GM12878 (cell line): ENCODE measurements around the gene ETV6. TPM values are rescaled to one million over a fixed set of nuclear protein-coding genes. Genes with fewer than 3 reads are reported as not detected.

Source experiments
- ATAC-seq: fragments of 200-7000 bp; cut with Tn5 transposase; 3 replicates; pipeline ENCODE4 v1.9.1; 2020; ENCODE audit warnings: mild to moderate bottlenecking, moderate library complexity
- BruUV-seq: library from RNA; stranded (reverse); fragments of 400-500 nt; replicated peaks from 2 replicates; lab custom pipeline; 2021; lab: Mats Ljungman, UMichigan
- CTCF ChIA-PET: fragments of 300-600 bp; sonication (Branson Sonifier 250); formaldehyde crosslinking; extraction: SDS; loops from one replicate; lab custom pipeline; 2021; ENCODE audit warnings: inconsistent platforms; lab: Yijun Ruan, JAX
- POLR2A ChIA-PET: fragments of 350-600 bp; formaldehyde crosslinking; extraction: SDS; loops from one replicate; lab custom pipeline; 2021; ENCODE audit warnings: inconsistent platforms; lab: Charles Lee
- RAD21 ChIA-PET: fragments of 300-600 bp; sonication (Branson Sonifier 250); formaldehyde crosslinking; loops from one replicate; lab custom pipeline; 2023; ENCODE audit warnings: antibody characterized with exemption; ENCODE audit not compliant: unreplicated experiment; lab: Charles Lee
- SMC1A ChIA-PET: fragments of 300-600 bp; sonication (Branson Sonifier 250); formaldehyde crosslinking; loops from one replicate; lab custom pipeline; 2023; ENCODE audit not compliant: unreplicated experiment, uncharacterized antibody; lab: Charles Lee
- DNase-seq: peaks from one replicate; pipeline ENCODE4 v3.0.0-alpha.2; 2011; ENCODE audit warnings: low read depth, low spot score
- FAIRE-seq: peaks from 3 replicates; lab custom pipeline; 2011; peaks lifted over from hg19 to GRCh38; lab: Jason Lieb, UNC
- H2AFZ ChIP-seq: 2 replicates; pipeline ENCODE4 v1.6.0; 2011; ENCODE audit warnings: low read depth, low read length, control low read depth; ENCODE audit not compliant: control insufficient read depth
- H3K27ac ChIP-seq: 2 replicates; pipeline ENCODE4 v1.5.1; 2011; ENCODE audit warnings: control low read depth; ENCODE audit not compliant: control insufficient read depth, insufficient read depth
- H3K27me3 ChIP-seq, 2 experiments: replicated peaks in 1 of 2; 2 replicates each; pipeline versions ENCODE4 v1.6.0 to v1.6.1; 2011; ENCODE audit warnings: low read length in 1 of 2; ENCODE audit not compliant: control insufficient read depth in 2 of 2, insufficient read depth in 2 of 2
- H3K36me3 ChIP-seq, 2 experiments: 2 replicates each; pipeline ENCODE4 v1.5.1; 2011; ENCODE audit warnings: low read length in 1 of 2; ENCODE audit not compliant: control insufficient read depth in 2 of 2, insufficient read depth in 2 of 2
- H3K4me1 ChIP-seq: 2 replicates; pipeline ENCODE4 v1.6.1; 2011; ENCODE audit warnings: mild to moderate bottlenecking, low read length, moderate library complexity, mixed read lengths; ENCODE audit not compliant: control insufficient read depth, insufficient read depth
- H3K4me2 ChIP-seq: 2 replicates; pipeline ENCODE4 v1.6.0; 2011; ENCODE audit warnings: control low read depth; ENCODE audit not compliant: control insufficient read depth, insufficient read depth
- H3K4me3 ChIP-seq: fragments of 200-600 bp; sonication (generic); 2 replicates; pipeline ENCODE4 v1.5.1; 2016
- H3K79me2 ChIP-seq: 2 replicates; pipeline ENCODE4 v1.6.0; 2011; ENCODE audit warnings: low read length; ENCODE audit not compliant: control insufficient read depth, insufficient read depth
- H3K9ac ChIP-seq: 2 replicates; pipeline ENCODE4 v1.8.0; 2011; ENCODE audit warnings: low read length, control low read depth, mixed read lengths; ENCODE audit not compliant: control insufficient read depth, insufficient read depth
- H3K9me3 ChIP-seq: replicated peaks from 3 replicates; pipeline ENCODE4 v1.5.1; 2011; ENCODE audit warnings: mild to moderate bottlenecking, low read length; ENCODE audit not compliant: control insufficient read depth, insufficient read depth
- H4K20me1 ChIP-seq: 2 replicates; pipeline ENCODE4 v1.6.0; 2011; ENCODE audit not compliant: control insufficient read depth, insufficient read depth
- BMI1 ChIP-seq: fragments of 450-650 bp; IDR thresholded peaks from 2 replicates; pipeline ENCODE4 v1.6.1; 2016; ENCODE audit warnings: mild to moderate bottlenecking, moderate library complexity, borderline replicate concordance
- DPF2 ChIP-seq: fragments of 450-650 bp; IDR thresholded peaks from 2 replicates; pipeline ENCODE4 v1.6.1; 2017; ENCODE audit warnings: mild to moderate bottlenecking
- EGR1 ChIP-seq, 2 experiments: IDR thresholded peaks; 1 replicate in 1 of 2; 2 replicates in 1 of 2; pipeline ENCODE4 v1.6.1; 2011 to 2012; ENCODE audit warnings: low read depth in 2 of 2, low read length in 2 of 2, borderline replicate concordance in 1 of 2, mild to moderate bottlenecking in 1 of 2, moderate library complexity in 1 of 2
- EP300 ChIP-seq, 2 experiments: fragments of 150-350 bp in 1 of 2; IDR thresholded peaks; 2 replicates each; pipeline ENCODE4 v1.6.1; 2011 to 2012; ENCODE audit warnings: low read depth in 2 of 2, low read length in 2 of 2, borderline replicate concordance in 1 of 2, improper control_type of control experiment in 1 of 2, inconsistent platforms in 1 of 2; ENCODE audit not compliant: control insufficient read depth in 1 of 2
- EZH2 ChIP-seq: IDR thresholded peaks from 2 replicates; pipeline ENCODE4 v1.6.1; 2012; ENCODE audit warnings: low read depth, mild to moderate bottlenecking, control low read depth, inconsistent platforms, low read length, borderline replicate concordance; ENCODE audit not compliant: control insufficient read depth
- HDGF ChIP-seq: fragments of 450-650 bp; IDR thresholded peaks from 2 replicates; pipeline ENCODE4 v1.6.1; 2016; ENCODE audit warnings: antibody characterized with exemption
- IKZF2 ChIP-seq, 2 experiments: fragments of 450-650 bp; IDR thresholded peaks; 2 replicates each; pipeline ENCODE4 v1.6.1; 2017; ENCODE audit warnings: mild to moderate bottlenecking in 2 of 2, moderate library complexity in 2 of 2
- IRF4 ChIP-seq: IDR thresholded peaks from 2 replicates; pipeline ENCODE4 v1.6.1; 2011; ENCODE audit warnings: low read depth, low read length
- NFIC ChIP-seq: IDR thresholded peaks from 2 replicates; pipeline ENCODE4 v1.6.1; 2012; ENCODE audit warnings: low read depth, mild to moderate bottlenecking, inconsistent platforms, low read length, moderate library complexity
- PAX5 ChIP-seq: IDR thresholded peaks from 2 replicates; pipeline ENCODE4 v1.6.1; 2011; ENCODE audit warnings: low read depth, low read length, borderline replicate concordance
- PAX8 ChIP-seq: fragments of 450-650 bp; IDR thresholded peaks from 2 replicates; pipeline ENCODE4 v1.6.1; 2017; ENCODE audit warnings: mild to moderate bottlenecking, moderate library complexity
- RAD21 ChIP-seq: IDR thresholded peaks from 2 replicates; pipeline ENCODE4 v1.6.1; 2011; ENCODE audit warnings: mild to moderate bottlenecking, low read depth, low read length, moderate library complexity; ENCODE audit not compliant: insufficient read depth
- STAT1 ChIP-seq: fragments of 450-650 bp; conservative IDR thresholded peaks from 2 replicates; pipeline ENCODE4 v1.6.1; 2014; ENCODE audit warnings: antibody characterized with exemption, mild to moderate bottlenecking
- TARDBP ChIP-seq: IDR thresholded peaks from 2 replicates; pipeline ENCODE4 v1.6.1; 2016; ENCODE audit warnings: borderline replicate concordance
- TCF12 ChIP-seq: IDR thresholded peaks from 2 replicates; pipeline ENCODE4 v1.6.1; 2011; ENCODE audit warnings: low read depth, mild to moderate bottlenecking, low read length
- TCF3 ChIP-seq: IDR thresholded peaks from 2 replicates; pipeline ENCODE4 v1.6.1; 2012; ENCODE audit warnings: low read depth, mild to moderate bottlenecking, low read length, borderline replicate concordance; ENCODE audit not compliant: insufficient read depth
- ZNF207 ChIP-seq: fragments of 450-650 bp; IDR thresholded peaks from 2 replicates; pipeline ENCODE4 v1.6.1; 2014; ENCODE audit warnings: antibody characterized with exemption, mild to moderate bottlenecking, borderline replicate concordance
- WGBS: methylation state at CpG from one replicate; pipeline ENCODE4 v1.1.6; 2016; ENCODE audit warnings: low lambda C conversion rate; ENCODE audit not compliant: insufficient replicate concordance, insufficient coverage; ENCODE audit errors: missing lambda C conversion rate; 5-methylcytosine and 5-hydroxymethylcytosine counted together
- in situ Hi-C: fragments of 300-500 bp; cut with MboI; formaldehyde crosslinking; loops from 9 replicates; pipeline ENCODE4 v1.14.3; 2018; ENCODE audit warnings: mixed read lengths
- intact Hi-C: fragments of 100-400 bp; cut with micrococcal nuclease; formaldehyde crosslinking; loops from one replicate; pipeline ENCODE4 v1.14.2; 2022; ENCODE audit not compliant: unreplicated experiment
- polyA plus RNA-seq, 11 experiments: library from polyadenylated mRNA; depleted of rRNA in 4 of 11; unstranded in 6 of 11; stranded (reverse) in 5 of 11; fragments of >200 nt; fragmentation: Nextera tagmentation in 4 of 11; fragmentation: Illumina TruSeq in 1 of 11; extraction: Ambion mirVana in 4 of 11; extraction: Trizol in 1 of 11; gene quantifications; 1 replicate in 1 of 11; 2 replicates in 10 of 11; pipeline versions ENCODE4 v1.2.1 to v1.2.3, GENCODE V29; 2011 to 2016; ENCODE audit warnings: inconsistent platforms in 2 of 11, missing spikeins in 2 of 11, low read depth in 1 of 11
- total RNA-seq, 4 experiments: library from RNA; depleted of rRNA in 3 of 4; stranded (reverse); fragments of >200 nt in 3 of 4; fragmentation: Illumina TruSeq in 1 of 4; extraction: Trizol in 1 of 4; gene quantifications; 2 replicates each; pipeline versions ENCODE4 v1.2.1 to v1.2.3, GENCODE V29; 2013 to 2021

The ETV6 gene
- total and polyA plus RNA-seq, 10 of the 15 experiments (the other 5 are each of a cell fraction or from before 2014, with no cell fraction given) = 6.6 to 74.8 (median 24.6) TPM

GRCh38 chr12:11704089-11704488 lies 54.6 kb downstream of the ETV6 start:
- ChIA-PET SMC1A (interaction anchor here (1.3 to 6.6 kb wide), 4 partner anchors 14 to 128 kb away, joined by 3 to 35 read pairs (median 3); no protein-coding TSS in a partner anchor), CTCF (interaction anchor here (0.7 kb wide), 1 partner anchor 171 kb away, joined by 3 read pairs; no protein-coding TSS in a partner anchor), RAD21 (interaction anchor here (1.0 to 1.2 kb wide), 2 partner anchors 13 to 21 kb away, joined by 3 read pairs; no protein-coding TSS in a partner anchor), POLR2A (interaction anchor here (2.6 kb wide), 1 partner anchor 13 kb away, joined by 7 read pairs; no protein-coding TSS in a partner anchor)
- intact Hi-C loops = no loop called here
- no peak overlapping the region for H3K4me3 ChIP-seq
- ATAC-seq (no peak), DNase-seq (no peak), FAIRE-seq (no peak)
- TF ChIP-seq HDGF (0 out of 2 replicates have a peak, but pooled peaks have one; percentile 41), TCF12 (no peak)
- no TSS peak for BruUV-seq
- no peak overlapping the region for H3K4me2 ChIP-seq
- H3K27me3 ChIP-seq = no peaks in the 10 kb centered on the region
- WGBS = 96% methylated on average over 8 of the region's 8 CpGs
- peaks cover 4% of the 10 kb centered on the region; the same call in 1 of the 2 replicates for H4K20me1 ChIP-seq
- H3K27ac ChIP-seq = peak overlapping the region; percentile 61; the same call in 1 of the 2 replicates
- H3K9ac ChIP-seq = no peak overlapping the region
- H3K9me3 ChIP-seq = no peaks in the 10 kb centered on the region
- peaks cover 93% of the 10 kb centered on the region for H3K79me2 ChIP-seq
- H3K4me1 ChIP-seq = peaks cover 18% of the 10 kb centered on the region
- in situ Hi-C loops = no loop called here
- no peak overlapping the region for H2AFZ ChIP-seq
- peaks cover 2 to 26% of the 10 kb centered on the region in 2 experiments for H3K36me3 ChIP-seq

GRCh38 chr12:11705010-11705409 lies 55.5 kb downstream of the ETV6 start:
- in situ Hi-C loops (no loop called here), intact Hi-C loops (no loop called here)
- H3K9me3 ChIP-seq = no peaks in the 10 kb centered on the region
- H3K79me2 ChIP-seq = peaks cover 93% of the 10 kb centered on the region
- ChIA-PET POLR2A (interaction anchor here (2.6 kb wide), 1 partner anchor 12 kb away, joined by 7 read pairs; no protein-coding TSS in a partner anchor), RAD21 (interaction anchor here (1.2 kb wide), 1 partner anchor 20 kb away, joined by 3 read pairs; no protein-coding TSS in a partner anchor), SMC1A (interaction anchor here (1.5 to 2.3 kb wide), 2 partner anchors 11 to 54 kb away, joined by 3 to 11 read pairs; no protein-coding TSS in a partner anchor), CTCF (no interaction called here)
- FAIRE-seq = no peak
- no peak overlapping the region for H3K4me3 ChIP-seq
- H3K27me3 ChIP-seq = no peaks in the 10 kb centered on the region
- peaks cover 2 to 23% of the 10 kb centered on the region in 2 experiments for H3K36me3 ChIP-seq
- DNase-seq = no peak
- H3K9ac ChIP-seq = no peak overlapping the region
- H3K4me1 ChIP-seq = peaks cover 18% of the 10 kb centered on the region
- H3K27ac ChIP-seq = no peak overlapping the region
- ATAC-seq = no peak
- 92% methylated on average over 7 of the region's 7 CpGs for WGBS
- H4K20me1 ChIP-seq = peaks cover 4% of the 10 kb centered on the region; the same call in 1 of the 2 replicates
- H3K4me2 ChIP-seq = no peak overlapping the region
- H2AFZ ChIP-seq = no peak overlapping the region
- no TSS peak for BruUV-seq
- TF ChIP-seq STAT1 (no peak), TCF3 (no peak), IRF4 (no peak), PAX5 (no peak), BMI1 (no peak), IKZF2 (IDR thresholded peaks at IDR 0.05) (no peak), PAX8 (no peak), RAD21 (no peak), TARDBP (no peak), DPF2 (no peak), EGR1 (IDR thresholded peaks at IDR 0.05; ENCODE audit: borderline replicate concordance in 1 of 2, low read depth in 2 of 2, low read length in 2 of 2) (no peak), EZH2 (no peak), NFIC (no peak), ZNF207 (no peak), EP300 (IDR thresholded peaks at IDR 0.05; ENCODE audit: borderline replicate concordance in 1 of 2, control insufficient read depth in 1 of 2, low read depth in 2 of 2, low read length in 2 of 2) (no peak)
